Epithelial cell of esophagus (primary cell): ENCODE results near the gene KCNT2.

Source experiments
- DNase-seq: peaks from one replicate; pipeline ENCODE4 v3.0.0; 2010; ENCODE audit warnings: low read depth
- H3K4me3 ChIP-seq: 2 replicates; pipeline ENCODE4 v1.5.1; 2011; ENCODE audit warnings: mild to moderate bottlenecking, low read length, control low read depth
- CTCF ChIP-seq: IDR thresholded peaks from 2 replicates; pipeline ENCODE4 v1.5.1; 2011; ENCODE audit warnings: low read depth, mild to moderate bottlenecking, low read length, control low read depth, inconsistent platforms; ENCODE audit not compliant: insufficient read depth; ENCODE audit errors: missing control alignments

KCNT2 gene

GRCh38 chr1:196207612-196208217 is 400.5 kb downstream of the KCNT2 start:
- DNase-seq, result no peak
- TF ChIP-seq CTCF, result no peak

GRCh38 chr1:196205882-196206281 is 402.4 kb downstream of the KCNT2 start:
- no peak for TF ChIP-seq CTCF
- no peak for DNase-seq
- H3K4me3 ChIP-seq, result no peak overlapping the region

More at GRCh38 chr1:196207612-196208217, 400.5 kb downstream of the KCNT2 start:
- H3K4me3 ChIP-seq, result no peak overlapping the region

GRCh38 chr1:196196486-196196885 is 411.8 kb downstream of the KCNT2 start:
- TF ChIP-seq CTCF, result no peak
- DNase-seq, result no peak
- no peak overlapping the region for H3K4me3 ChIP-seq

GRCh38 chr1:196193896-196194559 is 414.2 kb downstream of the KCNT2 start:
- no peak overlapping the region for H3K4me3 ChIP-seq
- DNase-seq, result no peak
- no peak for TF ChIP-seq CTCF

GRCh38 chr1:196183941-196184340 is 424.3 kb downstream of the KCNT2 start:
- no peak overlapping the region for H3K4me3 ChIP-seq
- no peak for DNase-seq

GRCh38 chr1:196181594-196181878 is 426.7 kb downstream of the KCNT2 start:
- TF ChIP-seq CTCF, result no peak
- no peak overlapping the region for H3K4me3 ChIP-seq
- peak; percentile 5 for DNase-seq

More at GRCh38 chr1:196183941-196184340, 424.3 kb downstream of the KCNT2 start:
- TF ChIP-seq CTCF, result no peak
